ENCODE results near the gene UNC5CL. TPM values are rescaled to one million over a fixed set of nuclear protein-coding genes. Genes with fewer than 3 reads are reported as not detected.

The UNC5CL gene
- total and polyA plus RNA-seq, 2 of the 4 experiments (the other 2 are of a cell fraction), result not detected

GRCh38 chr6:41078101-41078500 is 39.1 kb upstream of the UNC5CL start:
- intact Hi-C loops (cut with micrococcal nuclease) (no loop called here), dilution Hi-C loops (cut with HindIII; ENCODE audit: low sequenced_read_pairs, unreplicated experiment) (no loop called here), in situ Hi-C loops (cut with MboI; ENCODE audit: low sequenced_read_pairs) (no loop called here)
- no peak overlapping the region for H3K4me3 ChIP-seq (ENCODE audit: insufficient read depth, low read depth, low read length)
- H3K27me3 ChIP-seq (ENCODE audit: control insufficient read depth, insufficient read depth, low read length), result no peaks in the 10 kb centered on the region
- CTCF ChIA-PET, result interaction anchor here (1.2 kb wide), 1 partner anchor 9 kb away, joined by 3 read pairs; no protein-coding TSS in a partner anchor
- peaks cover 9% of the 10 kb centered on the region for H3K36me3 ChIP-seq (ENCODE audit: control insufficient read depth, insufficient read depth, low read length)
- H3K4me2 ChIP-seq (ENCODE audit: low read depth, low read length), result no peak overlapping the region
- TF ChIP-seq CHD1 (IDR thresholded peaks at IDR 0.05; ENCODE audit: low read depth, low read length) (no peak), MXI1 (IDR thresholded peaks at IDR 0.05; ENCODE audit: borderline replicate concordance, low read depth, low read length) (no peak), NFE2L2 (IDR thresholded peaks at IDR 0.05; ENCODE audit: low read depth, low read length) (no peak), MAZ (IDR thresholded peaks at IDR 0.05; ENCODE audit: borderline replicate concordance, low read depth, low read length) (no peak), FOS (IDR thresholded peaks at IDR 0.05; ENCODE audit: low read depth, low read length) (no peak), RAD21 (IDR thresholded peaks at IDR 0.05; ENCODE audit: low read length) (no peak), ELK1 (IDR thresholded peaks at IDR 0.05; ENCODE audit: borderline replicate concordance, low read depth, low read length) (no peak), USF2 (IDR thresholded peaks at IDR 0.05; ENCODE audit: low read depth, low read length) (no peak), RFX5 (IDR thresholded peaks at IDR 0.05; ENCODE audit: low read depth, low read length) (no peak), BHLHE40 (IDR thresholded peaks at IDR 0.05; ENCODE audit: low read depth, low read length) (no peak), MAFK (IDR thresholded peaks at IDR 0.05; ENCODE audit: low read depth, low read length) (no peak), POLR2A (IDR thresholded peaks at IDR 0.05; ENCODE audit: low read depth, low read length) (no peak), CEBPB (IDR thresholded peaks at IDR 0.05; ENCODE audit: low read depth, low read length) (no peak), SMC3 (IDR thresholded peaks at IDR 0.05; ENCODE audit: low read depth, low read length) (no peak), CTCF (conservative IDR thresholded peaks at IDR 0.05; ENCODE audit: low read depth, low read length) (no peak), RCOR1 (IDR thresholded peaks at IDR 0.05; ENCODE audit: insufficient replicate concordance, low read length) (no peak)
- no peak overlapping the region for H2BK5ac ChIP-seq (ENCODE audit: low read depth, low read length, poor library complexity, severe bottlenecking)
- H3K9me1 ChIP-seq (ENCODE audit: insufficient read depth, low read length), result peaks cover 6% of the 10 kb centered on the region
- DNase-seq (no peak), ATAC-seq (ENCODE audit: low read depth) (no peak)
- H2AK5ac ChIP-seq (ENCODE audit: low read depth, low read length), result no peak overlapping the region
- no peak overlapping the region for H3K18ac ChIP-seq (ENCODE audit: low read depth, low read length)
- no peaks in the 10 kb centered on the region for H3K9me3 ChIP-seq (ENCODE audit: control insufficient read depth, insufficient read depth, low read length)
- H4K91ac ChIP-seq (ENCODE audit: insufficient read depth, low read depth, low read length), result no peak overlapping the region
- H4K8ac ChIP-seq (ENCODE audit: low read depth in 2 of 2, low read length in 2 of 2), result no peak overlapping the region
- H4K5ac ChIP-seq (ENCODE audit: low read depth, low read length), result no peak overlapping the region
- no CpG with 5 or more reads among the region's 3 CpGs for WGBS, 2 experiments (ENCODE audit: extremely low coverage in 2 of 2, insufficient read length in 1 of 2)
- POLR2A ChIA-PET (ENCODE audit: unreplicated experiment), result no interaction called here
- no TSS peak for BruUV-seq (replicated peaks)
- H3K79me1 ChIP-seq (ENCODE audit: low read depth in 1 of 2, low read length in 2 of 2), result peaks cover 29 to 36% of the 10 kb centered on the region in 2 experiments
- no peak overlapping the region for H2AK9ac ChIP-seq (replicated peaks; ENCODE audit: low read depth, low read length, poor library complexity)
- H2BK120ac ChIP-seq (ENCODE audit: low read depth, low read length), result no peak overlapping the region
- H4K20me1 ChIP-seq (ENCODE audit: insufficient read depth, low read length), result peaks cover 10% of the 10 kb centered on the region; the same call in 1 of the 2 replicates
- no peak overlapping the region for H3K23ac ChIP-seq (ENCODE audit: low read depth, low read length)
- H2AFZ ChIP-seq (replicated peaks; ENCODE audit: low read length, poor library complexity), result no peak overlapping the region
- no peak overlapping the region for H2BK15ac ChIP-seq (ENCODE audit: low read depth, low read length)
- peaks cover 3% of the 10 kb centered on the region for H3K4me1 ChIP-seq (ENCODE audit: control insufficient read depth, insufficient read depth, low read length)
- H3K56ac ChIP-seq (ENCODE audit: extremely low read depth, insufficient read depth, low read length), result no peak overlapping the region
- H3K27ac ChIP-seq (ENCODE audit: insufficient read depth, low read length), result no peak overlapping the region
- H2BK20ac ChIP-seq (ENCODE audit: low read depth, low read length), result no peak overlapping the region
- no peak overlapping the region for H3K9ac ChIP-seq (ENCODE audit: low read depth, low read length)
- no peak overlapping the region for H3K14ac ChIP-seq (replicated peaks; ENCODE audit: low read depth, low read length)
- no peak overlapping the region for H3K4ac ChIP-seq (ENCODE audit: low read depth, low read length)

All from IMR-90 (cell line).